GM12878 (cell line): Measurements from ENCODE around the gene DNAJC28. TPM values are rescaled to one million over a fixed set of nuclear protein-coding genes. Genes with fewer than 3 reads are reported as not detected.
"Not testable (repeated sequence)": the region's sequence is repeated elsewhere in the genome, so short reads cannot be mapped to it uniquely, and the experiment has no call there.

Experiments
- ATAC-seq: fragments of 200-7000 bp; cut with Tn5 transposase; 3 replicates; pipeline ENCODE4 v1.9.1; 2020; ENCODE audit warnings: mild to moderate bottlenecking, moderate library complexity
- BruUV-seq: library from RNA; stranded (reverse); fragments of 400-500 nt; replicated peaks from 2 replicates; lab custom pipeline; 2021; lab: Mats Ljungman, UMichigan
- CTCF ChIA-PET: fragments of 300-600 bp; sonication (Branson Sonifier 250); formaldehyde crosslinking; extraction: SDS; loops from one replicate; lab custom pipeline; 2021; ENCODE audit warnings: inconsistent platforms; lab: Yijun Ruan, JAX
- POLR2A ChIA-PET: fragments of 350-600 bp; formaldehyde crosslinking; extraction: SDS; loops from one replicate; lab custom pipeline; 2021; ENCODE audit warnings: inconsistent platforms; lab: Charles Lee
- RAD21 ChIA-PET: fragments of 300-600 bp; sonication (Branson Sonifier 250); formaldehyde crosslinking; loops from one replicate; lab custom pipeline; 2023; ENCODE audit warnings: antibody characterized with exemption; ENCODE audit not compliant: unreplicated experiment; lab: Charles Lee
- SMC1A ChIA-PET: fragments of 300-600 bp; sonication (Branson Sonifier 250); formaldehyde crosslinking; loops from one replicate; lab custom pipeline; 2023; ENCODE audit not compliant: unreplicated experiment, uncharacterized antibody; lab: Charles Lee
- DNase-seq: peaks from one replicate; pipeline ENCODE4 v3.0.0-alpha.2; 2011; ENCODE audit warnings: low read depth, low spot score
- FAIRE-seq: peaks from 3 replicates; lab custom pipeline; 2011; peaks lifted over from hg19 to GRCh38; lab: Jason Lieb, UNC
- H2AFZ ChIP-seq: 2 replicates; pipeline ENCODE4 v1.6.0; 2011; ENCODE audit warnings: low read depth, low read length, control low read depth; ENCODE audit not compliant: control insufficient read depth
- H3K27ac ChIP-seq: 2 replicates; pipeline ENCODE4 v1.5.1; 2011; ENCODE audit warnings: control low read depth; ENCODE audit not compliant: control insufficient read depth, insufficient read depth
- H3K27me3 ChIP-seq, 2 experiments: replicated peaks in 1 of 2; 2 replicates each; pipeline versions ENCODE4 v1.6.0 to v1.6.1; 2011; ENCODE audit warnings: low read length in 1 of 2; ENCODE audit not compliant: control insufficient read depth in 2 of 2, insufficient read depth in 2 of 2
- H3K36me3 ChIP-seq, 2 experiments: 2 replicates each; pipeline ENCODE4 v1.5.1; 2011; ENCODE audit warnings: low read length in 1 of 2; ENCODE audit not compliant: control insufficient read depth in 2 of 2, insufficient read depth in 2 of 2
- H3K4me1 ChIP-seq: 2 replicates; pipeline ENCODE4 v1.6.1; 2011; ENCODE audit warnings: mild to moderate bottlenecking, low read length, moderate library complexity, mixed read lengths; ENCODE audit not compliant: control insufficient read depth, insufficient read depth
- H3K4me2 ChIP-seq: 2 replicates; pipeline ENCODE4 v1.6.0; 2011; ENCODE audit warnings: control low read depth; ENCODE audit not compliant: control insufficient read depth, insufficient read depth
- H3K4me3 ChIP-seq: fragments of 200-600 bp; sonication (generic); 2 replicates; pipeline ENCODE4 v1.5.1; 2016
- H3K79me2 ChIP-seq: 2 replicates; pipeline ENCODE4 v1.6.0; 2011; ENCODE audit warnings: low read length; ENCODE audit not compliant: control insufficient read depth, insufficient read depth
- H3K9ac ChIP-seq: 2 replicates; pipeline ENCODE4 v1.8.0; 2011; ENCODE audit warnings: low read length, control low read depth, mixed read lengths; ENCODE audit not compliant: control insufficient read depth, insufficient read depth
- H3K9me3 ChIP-seq: replicated peaks from 3 replicates; pipeline ENCODE4 v1.5.1; 2011; ENCODE audit warnings: mild to moderate bottlenecking, low read length; ENCODE audit not compliant: control insufficient read depth, insufficient read depth
- H4K20me1 ChIP-seq: 2 replicates; pipeline ENCODE4 v1.6.0; 2011; ENCODE audit not compliant: control insufficient read depth, insufficient read depth
- BMI1 ChIP-seq: fragments of 450-650 bp; IDR thresholded peaks from 2 replicates; pipeline ENCODE4 v1.6.1; 2016; ENCODE audit warnings: mild to moderate bottlenecking, moderate library complexity, borderline replicate concordance
- CREM ChIP-seq: IDR thresholded peaks from 2 replicates; pipeline ENCODE4 v1.6.1; 2014; ENCODE audit warnings: antibody characterized with exemption, low read depth
- EED ChIP-seq: sonication (generic); IDR thresholded peaks from 2 replicates; pipeline ENCODE4 v1.6.1; 2016; ENCODE audit warnings: antibody characterized with exemption, low read depth
- KDM1A ChIP-seq: fragments of 200-600 bp; sonication (generic); IDR thresholded peaks from 2 replicates; pipeline ENCODE4 v1.6.1; 2016; ENCODE audit warnings: borderline replicate concordance
- MTA2 ChIP-seq: fragments of 450-650 bp; IDR thresholded peaks from 2 replicates; pipeline ENCODE4 v1.6.1; 2016; ENCODE audit warnings: low read depth, mild to moderate bottlenecking, moderate library complexity
- NKRF ChIP-seq: fragments of 450-650 bp; conservative IDR thresholded peaks from 2 replicates; pipeline ENCODE4 v1.6.1; 2017; ENCODE audit warnings: mild to moderate bottlenecking, moderate library complexity
- SP1 ChIP-seq: IDR thresholded peaks from one replicate; pipeline ENCODE4 v1.6.1; 2011; ENCODE audit warnings: low read depth, low read length
- ZNF24 ChIP-seq: fragments of 450-650 bp; IDR thresholded peaks from 2 replicates; pipeline ENCODE4 v1.6.1; 2017; ENCODE audit warnings: antibody characterized with exemption, mild to moderate bottlenecking
- WGBS: methylation state at CpG from one replicate; pipeline ENCODE4 v1.1.6; 2016; ENCODE audit warnings: low lambda C conversion rate; ENCODE audit not compliant: insufficient replicate concordance, insufficient coverage; ENCODE audit errors: missing lambda C conversion rate; 5-methylcytosine and 5-hydroxymethylcytosine counted together
- in situ Hi-C: fragments of 300-500 bp; cut with MboI; formaldehyde crosslinking; loops from 9 replicates; pipeline ENCODE4 v1.14.3; 2018; ENCODE audit warnings: mixed read lengths
- intact Hi-C: fragments of 100-400 bp; cut with micrococcal nuclease; formaldehyde crosslinking; loops from one replicate; pipeline ENCODE4 v1.14.2; 2022; ENCODE audit not compliant: unreplicated experiment
- polyA plus RNA-seq, 11 experiments: library from polyadenylated mRNA; depleted of rRNA in 4 of 11; unstranded in 6 of 11; stranded (reverse) in 5 of 11; fragments of >200 nt; fragmentation: Nextera tagmentation in 4 of 11; fragmentation: Illumina TruSeq in 1 of 11; extraction: Ambion mirVana in 4 of 11; extraction: Trizol in 1 of 11; gene quantifications; 1 replicate in 1 of 11; 2 replicates in 10 of 11; pipeline versions ENCODE4 v1.2.1 to v1.2.3, GENCODE V29; 2011 to 2016; ENCODE audit warnings: inconsistent platforms in 2 of 11, missing spikeins in 2 of 11, low read depth in 1 of 11
- total RNA-seq, 4 experiments: library from RNA; depleted of rRNA in 3 of 4; stranded (reverse); fragments of >200 nt in 3 of 4; fragmentation: Illumina TruSeq in 1 of 4; extraction: Trizol in 1 of 4; gene quantifications; 2 replicates each; pipeline versions ENCODE4 v1.2.1 to v1.2.3, GENCODE V29; 2013 to 2021
- TF ChIP-seq, protein P1 (sequence below): fragments of 450-650 bp; IDR thresholded peaks from 2 replicates; pipeline ENCODE4 v1.6.1; 2017; ENCODE audit warnings: mild to moderate bottlenecking
- TF ChIP-seq, protein P2 (sequence below): IDR thresholded peaks from 2 replicates; pipeline ENCODE4 v1.6.1; 2012; ENCODE audit warnings: low read depth, low read length, improper control_type of control experiment
- TF ChIP-seq, protein P3 (sequence below): IDR thresholded peaks from 2 replicates; pipeline ENCODE4 v1.6.1; 2012; ENCODE audit warnings: low read depth, low read length, improper control_type of control experiment

Gene DNAJC28
- total and polyA plus RNA-seq, 10 of the 15 experiments (the other 5 are each of a cell fraction or from before 2014, with no cell fraction given): 0.26 to 0.77 (median 0.54) TPM

DNA sequence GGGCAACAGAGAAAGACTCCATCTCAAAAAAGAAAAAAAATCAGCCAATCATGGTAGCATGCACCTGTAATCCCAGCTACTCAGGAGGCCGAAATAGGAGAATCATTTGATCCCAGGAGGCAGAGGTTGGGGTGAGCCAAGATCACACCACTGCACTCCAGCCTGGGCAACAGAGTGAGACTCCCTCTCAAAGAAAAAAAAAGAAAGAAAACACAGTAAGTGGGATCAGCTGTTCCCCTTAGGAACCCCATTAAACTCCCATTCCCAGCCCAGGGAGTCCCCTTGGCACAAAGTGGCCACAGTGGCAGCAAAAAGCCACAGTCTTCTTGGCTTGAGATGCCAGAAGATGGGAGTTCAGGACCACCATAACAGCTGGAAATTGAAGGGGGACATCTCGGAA is 20.8 kb downstream of the DNAJC28 start:
- intact Hi-C loops: no loop called here
- no peaks in the 10 kb centered on the region for H3K36me3 ChIP-seq
- in situ Hi-C loops: no loop called here
- no peak for DNase-seq
- ChIA-PET RAD21 (no interaction called here), SMC1A (no interaction called here)
- 94% methylated on average over 2 of the region's 2 CpGs for WGBS
- no peak overlapping the region for H2AFZ ChIP-seq
- BruUV-seq: no TSS peak
- H4K20me1 ChIP-seq: no peaks in the 10 kb centered on the region
- peaks cover 4% of the 10 kb centered on the region for H3K79me2 ChIP-seq
- no peak overlapping the region for H3K4me3 ChIP-seq
- H3K27me3 ChIP-seq: no peaks in the 10 kb centered on the region
- ATAC-seq: no peak
- no peak overlapping the region for H3K27ac ChIP-seq
- TF ChIP-seq, protein P1, sequence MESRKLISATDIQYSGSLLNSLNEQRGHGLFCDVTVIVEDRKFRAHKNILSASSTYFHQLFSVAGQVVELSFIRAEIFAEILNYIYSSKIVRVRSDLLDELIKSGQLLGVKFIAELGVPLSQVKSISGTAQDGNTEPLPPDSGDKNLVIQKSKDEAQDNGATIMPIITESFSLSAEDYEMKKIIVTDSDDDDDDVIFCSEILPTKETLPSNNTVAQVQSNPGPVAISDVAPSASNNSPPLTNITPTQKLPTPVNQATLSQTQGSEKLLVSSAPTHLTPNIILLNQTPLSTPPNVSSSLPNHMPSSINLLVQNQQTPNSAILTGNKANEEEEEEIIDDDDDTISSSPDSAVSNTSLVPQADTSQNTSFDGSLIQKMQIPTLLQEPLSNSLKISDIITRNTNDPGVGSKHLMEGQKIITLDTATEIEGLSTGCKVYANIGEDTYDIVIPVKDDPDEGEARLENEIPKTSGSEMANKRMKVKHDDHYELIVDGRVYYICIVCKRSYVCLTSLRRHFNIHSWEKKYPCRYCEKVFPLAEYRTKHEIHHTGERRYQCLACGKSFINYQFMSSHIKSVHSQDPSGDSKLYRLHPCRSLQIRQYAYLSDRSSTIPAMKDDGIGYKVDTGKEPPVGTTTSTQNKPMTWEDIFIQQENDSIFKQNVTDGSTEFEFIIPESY: no peak
- TF ChIP-seq, protein P2, sequence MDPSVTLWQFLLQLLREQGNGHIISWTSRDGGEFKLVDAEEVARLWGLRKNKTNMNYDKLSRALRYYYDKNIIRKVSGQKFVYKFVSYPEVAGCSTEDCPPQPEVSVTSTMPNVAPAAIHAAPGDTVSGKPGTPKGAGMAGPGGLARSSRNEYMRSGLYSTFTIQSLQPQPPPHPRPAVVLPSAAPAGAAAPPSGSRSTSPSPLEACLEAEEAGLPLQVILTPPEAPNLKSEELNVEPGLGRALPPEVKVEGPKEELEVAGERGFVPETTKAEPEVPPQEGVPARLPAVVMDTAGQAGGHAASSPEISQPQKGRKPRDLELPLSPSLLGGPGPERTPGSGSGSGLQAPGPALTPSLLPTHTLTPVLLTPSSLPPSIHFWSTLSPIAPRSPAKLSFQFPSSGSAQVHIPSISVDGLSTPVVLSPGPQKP: no peak
- no peak for TF ChIP-seq ZNF24
- TF ChIP-seq CREM: no peak
- TF ChIP-seq, protein P3, sequence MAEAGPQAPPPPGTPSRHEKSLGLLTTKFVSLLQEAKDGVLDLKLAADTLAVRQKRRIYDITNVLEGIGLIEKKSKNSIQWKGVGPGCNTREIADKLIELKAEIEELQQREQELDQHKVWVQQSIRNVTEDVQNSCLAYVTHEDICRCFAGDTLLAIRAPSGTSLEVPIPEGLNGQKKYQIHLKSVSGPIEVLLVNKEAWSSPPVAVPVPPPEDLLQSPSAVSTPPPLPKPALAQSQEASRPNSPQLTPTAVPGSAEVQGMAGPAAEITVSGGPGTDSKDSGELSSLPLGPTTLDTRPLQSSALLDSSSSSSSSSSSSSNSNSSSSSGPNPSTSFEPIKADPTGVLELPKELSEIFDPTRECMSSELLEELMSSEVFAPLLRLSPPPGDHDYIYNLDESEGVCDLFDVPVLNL: no peak
- no peak for TF ChIP-seq KDM1A
- TF ChIP-seq BMI1: no peak
- TF ChIP-seq EED: no peak
- TF ChIP-seq MTA2: no peak
- TF ChIP-seq SP1: no peak
- TF ChIP-seq NKRF: no peak
- TF ChIP-seq, all 136 proteins: peak for 0
- no peak for FAIRE-seq
- ChIA-PET POLR2A (no interaction called here), CTCF (no interaction called here)
- H3K4me1 ChIP-seq: no peaks in the 10 kb centered on the region
- no peak overlapping the region for H3K4me2 ChIP-seq
- no peak overlapping the region for H3K9ac ChIP-seq
- H3K9me3 ChIP-seq: peaks cover 5% of the 10 kb centered on the region; the same call in 2 of the 3 replicates

- RAD21 ChIA-PET, FAIRE-seq, BruUV-seq, H3K9ac ChIP-seq, in situ Hi-C loops, H3K36me3 ChIP-seq, H3K79me2 ChIP-seq, H3K4me2 ChIP-seq, intact Hi-C loops, H3K4me3 ChIP-seq, CTCF ChIA-PET, ATAC-seq, DNase-seq, H4K20me1 ChIP-seq, H3K9me3 ChIP-seq, H2AFZ ChIP-seq, H3K4me1 ChIP-seq, POLR2A ChIA-PET, H3K27ac ChIP-seq, H3K27me3 ChIP-seq: not testable (repeated sequence)
- 100% methylated on average over 4 of the region's 4 CpGs for WGBS
- SMC1A ChIA-PET: interaction anchor here (1.2 kb wide), 1 partner anchor 11 kb away, joined by 4 read pairs; the partner anchor contains the start of gene TMEM50B
Measured at GRCh38 chr21:33469183-33469582, 22.3 kb downstream of the DNAJC28 start.
